NCI-H1436 treated with DMSO at 0.1 percent for 48 hours (cell line): ENCODE measurements around the gene ARPC2.
"Not testable (repeated sequence)": the region's sequence is repeated elsewhere in the genome, so short reads cannot be mapped to it uniquely, and the experiment has no call there.

ENCODE experiments used
- DNase-seq: peaks from one replicate; lab custom pipeline; 2025; lab: John Stamatoyannopoulos, UW

ARPC2 gene

GRCh38 chr2:218216674-218217359 lies at the start of gene ARPC2:
TSS of gene ARPC2 (plus strand) at chr2:218217189. CDS start at chr2:218217471, 282 bp downstream.
- DNase-seq = peak; percentile 49

- DNase-seq = no peak
These were observed 49.0 kb upstream of the ARPC2 start for GRCh38 chr2:218168016-218168415.

- DNase-seq = no peak
These were observed 48.1 kb upstream of the ARPC2 start for GRCh38 chr2:218168635-218169462.

GRCh38 chr2:218169757-218170546 lies 47.0 kb upstream of the ARPC2 start:
- no peak for DNase-seq

GRCh38 chr2:218171744-218172143 lies 45.2 kb upstream of the ARPC2 start:
- not testable (repeated sequence) for DNase-seq

GRCh38 chr2:218172845-218173244 lies 44.1 kb upstream of the ARPC2 start:
- no peak for DNase-seq

GRCh38 chr2:218179782-218180181 lies 37.2 kb upstream of the ARPC2 start:
- no peak for DNase-seq

GRCh38 chr2:218180467-218181114 lies 36.4 kb upstream of the ARPC2 start:
- DNase-seq = no peak

- no peak for DNase-seq
These were observed 32.7 kb upstream of the ARPC2 start for GRCh38 chr2:218184331-218184730.

GRCh38 chr2:218186355-218186766 lies 30.6 kb upstream of the ARPC2 start:
- DNase-seq = no peak

GRCh38 chr2:218186876-218187275 lies 30.1 kb upstream of the ARPC2 start:
- DNase-seq = no peak

- no peak for DNase-seq
These were observed 29.5 kb upstream of the ARPC2 start for GRCh38 chr2:218187296-218188015.

- DNase-seq = no peak
These were observed 28.5 kb upstream of the ARPC2 start for GRCh38 chr2:218188528-218188927.

- DNase-seq = no peak
These were observed 24.0 kb upstream of the ARPC2 start for GRCh38 chr2:218192902-218193430.

- DNase-seq = no peak
These were observed 23.3 kb upstream of the ARPC2 start for GRCh38 chr2:218193701-218194100.

- no peak for DNase-seq
These were observed 22.1 kb upstream of the ARPC2 start for GRCh38 chr2:218194880-218195279.

- DNase-seq = no peak
These were observed 20.0 kb upstream of the ARPC2 start for GRCh38 chr2:218196974-218197373.

GRCh38 chr2:218202266-218202665 lies 14.7 kb upstream of the ARPC2 start:
- DNase-seq = no peak

GRCh38 chr2:218209078-218209477 lies 7.9 kb upstream of the ARPC2 start:
- DNase-seq = no peak

GRCh38 chr2:218214116-218214515 lies 2.9 kb upstream of the ARPC2 start:
- no peak for DNase-seq

GRCh38 chr2:218216336-218216673 lies 684 bp upstream of the ARPC2 start:
- DNase-seq = no peak
